Hindlimb muscle (tissue), 1 donor: Measurements from ENCODE around the gene POLR2C. TPM values are rescaled to one million over a fixed set of nuclear protein-coding genes. Genes with fewer than 3 reads are reported as not detected.

Experiments
- DNase-seq: peaks from one replicate; pipeline ENCODE4 v3.0.0-alpha.2; 2013
- polyA plus RNA-seq: library from polyadenylated mRNA; unstranded; fragments of 120-200 nt; gene quantifications from one replicate; pipeline ENCODE4 v1.2.1, GENCODE V29; 2013; ENCODE audit not compliant: insufficient read length

Gene POLR2C
- polyA plus RNA-seq, 1 donor = 45.9 TPM

GRCh38 chr16:57504001-57504400 is 41.5 kb downstream of the POLR2C start:
- DNase-seq = no peak

GRCh38 chr16:57504491-57504890 is 42.0 kb downstream of the POLR2C start:
- DNase-seq = no peak

DNA sequence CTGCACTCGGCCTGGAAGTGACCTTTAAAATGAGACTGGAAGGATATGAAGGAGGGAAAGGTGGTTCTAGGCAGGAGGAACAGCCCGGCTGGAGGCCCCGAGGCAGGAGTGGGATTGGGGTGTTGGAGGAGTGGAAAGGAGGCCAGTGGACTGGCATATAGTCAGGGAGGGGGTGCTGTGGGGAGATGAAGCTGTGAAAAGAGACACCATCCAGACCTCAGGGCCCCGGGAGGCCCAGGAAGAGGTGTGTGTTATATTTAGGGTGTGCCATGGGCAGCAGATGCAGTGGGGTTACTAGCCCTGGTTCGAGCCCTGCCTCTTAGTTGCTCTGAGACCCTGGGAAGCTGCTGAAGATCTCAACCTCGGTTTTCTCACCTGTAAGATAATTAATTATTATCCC is 42.7 kb downstream of the POLR2C start:
- no peak for DNase-seq

DNA sequence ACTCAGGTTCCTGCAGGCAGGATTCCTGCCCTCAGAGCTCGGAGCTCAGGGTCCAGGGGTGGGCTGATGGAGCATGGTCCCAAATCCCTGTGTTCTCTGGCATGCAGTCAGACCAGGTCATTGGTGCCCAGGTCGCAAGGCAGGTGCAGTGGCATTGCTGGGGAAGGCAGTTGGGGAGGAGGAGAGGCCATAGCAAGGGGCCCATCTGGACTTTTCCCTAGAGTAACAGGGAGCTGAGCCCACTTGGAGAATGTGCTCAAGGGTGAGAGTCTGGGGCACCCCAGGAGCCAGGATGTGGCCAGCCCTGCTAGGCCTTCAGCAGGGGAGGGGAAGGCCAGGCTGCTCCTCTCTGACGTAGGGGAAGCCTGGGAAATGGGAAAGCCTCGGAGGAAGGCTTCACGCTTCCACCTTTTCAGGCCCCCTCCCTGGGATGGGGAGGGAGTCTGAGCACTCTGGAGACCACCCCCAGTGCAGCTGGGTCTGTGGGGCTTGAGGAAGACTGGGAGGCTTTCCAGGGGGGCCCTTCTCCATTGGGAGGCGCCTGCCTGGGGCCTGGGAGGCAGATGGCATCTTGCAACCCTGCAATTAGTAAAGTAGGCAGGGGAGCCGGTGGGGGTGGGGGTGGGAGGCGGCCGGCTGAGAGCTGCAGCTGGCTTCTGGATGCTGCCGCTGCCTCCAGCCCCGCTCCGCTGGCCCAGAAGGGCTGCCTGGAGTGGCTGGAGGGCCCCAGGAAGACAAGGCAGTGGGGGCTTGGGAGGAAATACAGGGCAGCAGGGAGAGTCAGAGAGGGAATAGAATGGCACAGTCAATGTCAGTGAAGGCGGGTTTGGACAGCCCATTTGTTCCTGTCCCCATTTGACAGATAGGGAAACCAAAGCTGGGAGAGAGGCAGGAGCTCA is 44.9 kb downstream of the POLR2C start:
- DNase-seq = no peak

- DNase-seq = no peak
Measured at GRCh38 chr16:57508035-57508425, 45.6 kb downstream of the POLR2C start.

DNA sequence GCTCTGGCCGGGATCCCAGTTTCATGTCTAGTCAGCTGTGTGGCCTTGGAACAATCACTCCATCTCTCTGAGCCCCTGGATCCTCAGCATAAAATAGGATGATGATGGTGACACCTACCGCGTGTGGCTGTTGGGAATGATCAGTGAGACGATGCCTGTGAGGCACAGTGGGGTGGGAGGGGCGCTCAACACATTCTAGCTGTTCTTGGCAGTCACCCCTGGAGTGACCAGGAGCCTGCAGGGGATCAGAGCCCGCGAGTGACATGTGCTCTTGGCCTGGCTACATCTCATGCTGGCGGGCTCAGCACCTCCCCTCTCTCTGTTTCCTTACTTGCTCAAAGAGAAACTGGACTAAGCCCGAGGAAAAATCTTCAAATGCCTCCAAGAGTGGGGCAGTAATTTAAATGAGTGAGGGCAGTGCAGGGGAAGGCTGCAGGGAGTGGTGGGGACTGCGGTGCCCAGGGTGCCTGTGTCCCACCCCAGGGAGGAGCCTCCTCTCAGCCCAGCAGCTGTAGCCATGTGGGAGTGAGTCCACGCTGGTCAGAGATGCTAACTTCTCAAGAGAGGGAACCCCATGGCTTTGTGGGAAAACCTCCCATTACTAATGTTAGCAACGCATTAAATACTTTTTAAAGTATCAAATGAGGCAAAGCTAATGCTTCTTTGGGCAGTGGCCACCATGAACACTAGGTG is 46.9 kb downstream of the POLR2C start:
- no peak for DNase-seq

DNA sequence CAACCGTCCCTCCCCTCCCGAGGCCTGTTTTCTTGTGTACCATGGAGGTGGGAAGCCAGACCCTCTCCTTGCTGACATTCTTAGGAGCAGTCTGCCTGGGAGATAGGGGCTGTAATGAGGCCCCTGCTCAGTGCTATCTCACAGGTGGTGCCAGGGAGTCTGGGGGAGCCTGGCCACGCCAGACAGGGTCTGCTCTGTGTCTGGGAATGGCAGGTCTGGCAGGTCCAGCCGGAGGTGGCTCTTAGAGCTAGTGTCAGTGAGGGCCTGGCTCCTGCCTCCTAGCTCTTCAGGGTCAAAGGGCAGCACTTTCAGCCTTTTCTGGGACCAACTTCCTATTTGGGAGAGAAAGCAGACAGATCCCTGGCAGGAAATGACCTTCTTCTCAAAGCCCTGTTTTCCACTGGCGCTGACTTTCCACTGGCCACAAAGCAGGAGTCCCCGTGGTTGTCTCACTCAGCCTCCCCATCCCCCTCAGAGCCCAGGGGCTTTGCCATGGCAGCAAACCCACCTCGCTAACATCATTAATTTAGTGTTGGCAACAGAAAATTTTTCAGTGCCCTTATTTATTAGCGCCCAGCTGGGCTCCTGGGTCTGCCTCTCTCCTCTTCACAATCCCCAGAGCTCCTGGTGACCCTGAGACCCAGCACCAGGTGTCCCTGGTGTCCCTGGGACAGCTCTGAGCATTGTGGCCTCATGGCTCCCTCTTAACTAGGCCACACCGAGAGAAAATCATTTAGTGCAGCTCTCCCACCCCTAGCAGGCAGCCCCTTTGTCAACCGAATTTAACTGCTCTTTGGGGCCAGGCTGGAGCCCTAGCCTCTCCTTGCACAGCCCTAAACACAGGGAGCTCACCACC is 47.8 kb downstream of the POLR2C start:
- DNase-seq = no peak

DNA sequence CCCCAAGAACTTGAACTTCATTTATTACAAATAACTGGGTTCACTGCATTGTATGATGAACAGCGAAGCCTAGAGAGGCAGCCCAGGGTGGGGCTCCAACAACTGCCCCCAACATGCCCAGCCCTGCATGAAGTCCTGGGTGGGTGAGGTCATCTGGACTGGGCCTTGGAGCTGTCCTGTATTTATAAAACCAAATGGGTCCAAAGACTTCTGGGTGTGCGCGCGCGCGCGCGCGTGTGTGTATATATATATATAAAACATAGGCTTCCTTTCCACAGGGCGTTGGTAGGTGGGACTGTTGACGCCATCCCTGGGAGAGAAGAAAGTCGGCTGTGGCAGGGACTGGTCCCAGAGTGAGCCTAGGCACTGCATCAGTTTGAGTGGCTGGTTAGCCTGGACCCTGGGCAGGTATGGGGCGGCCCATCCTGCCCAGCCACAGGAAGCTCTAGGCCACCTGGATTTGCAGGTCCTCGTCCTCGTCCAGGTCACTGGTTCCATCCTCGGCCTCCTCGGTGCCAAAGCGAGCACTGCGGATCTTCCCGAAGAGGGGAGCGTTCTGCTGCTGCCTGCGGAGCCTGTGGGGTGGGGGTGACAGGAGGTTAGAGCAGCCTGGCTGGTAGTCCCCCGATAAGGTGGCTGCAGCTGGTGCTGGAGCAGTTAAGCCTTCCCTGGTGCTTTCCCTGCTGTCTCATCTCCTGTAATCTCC is 50.0 kb downstream of the POLR2C start:
- DNase-seq = no peak

- DNase-seq = no peak
Measured at GRCh38 chr16:57513371-57514102, 51.1 kb downstream of the POLR2C start.

- DNase-seq = no peak
Measured at GRCh38 chr16:57514371-57514770, 51.9 kb downstream of the POLR2C start.

GRCh38 chr16:57514791-57515600 is 52.5 kb downstream of the POLR2C start:
- no peak for DNase-seq

DNA sequence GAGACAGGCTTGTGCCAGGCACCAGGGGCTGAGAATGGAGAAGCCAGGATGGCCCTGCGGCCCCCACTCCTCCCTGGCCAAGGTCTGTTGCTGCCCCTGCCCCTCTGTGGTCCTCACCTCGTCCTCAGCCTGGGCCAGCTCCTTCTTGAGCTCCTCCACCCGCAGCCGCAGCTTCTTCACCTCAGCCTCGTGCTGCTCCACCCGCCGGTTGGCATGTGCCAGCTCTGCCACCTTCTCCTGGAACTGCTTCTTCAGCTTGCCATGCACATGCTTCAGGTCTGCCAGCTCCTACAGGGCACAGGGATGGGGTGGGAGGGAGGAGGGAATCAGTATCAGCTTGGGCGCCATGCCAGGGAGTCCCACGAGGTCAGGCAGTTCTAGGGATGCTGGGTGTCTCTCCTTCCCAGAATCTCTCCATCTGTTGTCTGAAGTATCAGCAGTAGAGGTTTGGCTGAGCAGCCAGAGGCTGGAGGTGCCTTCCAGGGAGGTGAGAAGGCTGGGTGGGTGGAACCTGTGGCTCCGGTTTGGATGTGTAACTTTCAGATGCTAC is 53.8 kb downstream of the POLR2C start:
- no peak for DNase-seq

DNA sequence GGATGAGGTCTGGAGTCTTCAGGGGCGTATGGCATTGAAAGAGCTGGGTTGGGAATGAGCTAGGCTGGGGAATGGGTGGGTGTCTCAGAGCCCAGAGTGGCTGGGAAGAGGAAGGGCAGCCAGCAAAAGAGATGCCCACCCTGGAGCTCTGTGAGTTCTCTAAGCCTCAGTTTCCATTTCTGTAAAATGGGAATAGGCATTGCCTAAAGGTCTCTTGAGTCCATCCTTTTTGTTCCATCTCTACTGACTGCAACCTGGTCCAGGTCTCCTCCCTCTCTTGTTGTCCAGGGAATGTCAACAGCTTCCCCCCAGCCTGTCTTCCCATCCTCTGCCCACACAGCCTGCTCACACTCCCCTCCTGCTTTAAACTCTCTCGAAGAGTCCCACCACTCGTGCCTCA is 54.3 kb downstream of the POLR2C start:
- no peak for DNase-seq

DNA sequence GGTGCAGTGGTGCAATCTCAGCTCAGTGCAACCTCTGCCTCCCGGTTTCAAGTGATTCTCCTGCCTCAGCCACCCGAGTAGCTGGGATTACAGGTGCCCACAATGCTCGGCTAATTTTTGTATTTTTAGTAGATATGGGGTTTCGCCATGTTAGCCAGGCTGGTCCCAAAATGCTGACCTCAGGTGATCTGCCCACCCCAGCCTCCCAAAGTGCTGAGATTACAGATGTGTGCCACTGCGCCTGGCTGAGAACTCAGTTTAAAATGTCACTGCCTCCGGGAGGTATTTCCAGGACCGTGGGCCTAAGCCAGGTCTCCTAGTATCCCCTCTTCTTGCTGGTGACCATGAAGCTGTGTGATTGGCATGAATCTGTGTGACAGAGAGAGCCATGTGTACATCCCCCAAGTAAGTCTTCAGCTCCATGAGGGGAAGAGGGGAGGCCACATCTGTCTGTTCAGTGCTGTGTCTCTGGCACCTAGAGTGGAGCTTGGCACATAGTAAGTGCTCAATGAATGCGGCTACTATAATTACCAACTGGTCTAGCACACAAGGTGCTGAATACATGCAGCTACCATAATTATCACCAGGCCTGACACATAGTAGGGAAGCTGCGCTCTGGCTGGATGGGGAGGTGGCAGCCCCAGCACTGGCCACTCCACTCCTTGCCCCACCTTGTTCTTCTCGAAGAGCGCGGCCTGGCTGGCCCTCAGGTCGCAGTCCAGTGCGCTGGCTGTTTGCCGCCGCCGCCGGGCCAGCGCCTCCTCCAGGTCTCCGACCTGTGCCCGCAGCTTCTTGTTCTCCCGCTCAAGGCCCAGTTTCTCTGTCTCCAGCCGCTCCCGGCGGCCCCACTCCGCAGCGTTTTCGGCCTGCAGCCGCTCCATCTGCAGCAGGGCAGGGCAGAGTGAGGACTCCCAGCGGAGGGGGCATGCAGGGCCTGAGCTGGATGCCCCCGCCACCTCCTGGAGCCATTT is 55.2 kb downstream of the POLR2C start:
- no peak for DNase-seq

DNA sequence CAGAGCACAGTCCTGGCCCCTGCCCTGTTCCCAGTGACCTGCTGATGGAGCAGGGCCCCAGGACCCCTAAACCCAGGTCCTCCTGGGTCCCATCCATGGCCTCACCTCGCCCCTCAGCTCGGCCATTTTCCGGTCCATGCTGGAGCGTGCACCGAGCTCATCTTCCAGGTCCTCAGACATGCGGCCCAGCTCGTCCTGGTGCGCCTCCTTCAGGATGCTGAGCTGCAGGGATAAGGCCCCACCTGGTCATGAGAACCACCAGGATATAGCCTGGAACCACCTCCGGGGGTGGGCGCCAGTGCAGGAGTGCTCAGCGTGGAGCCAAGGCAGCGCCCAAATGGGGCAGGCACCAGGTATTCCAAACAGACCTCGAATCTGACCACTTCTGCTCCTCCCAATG is 56.0 kb downstream of the POLR2C start:
- DNase-seq = no peak

GRCh38 chr16:57518922-57519321 is 56.4 kb downstream of the POLR2C start:
- no peak for DNase-seq

- peak; percentile 78 for DNase-seq
Measured at GRCh38 chr16:57519796-57520360, 57.4 kb downstream of the POLR2C start.
